ENCODE data around the gene ARIH2. TPM values are rescaled to one million over a fixed set of nuclear protein-coding genes. Genes with fewer than 3 reads are reported as not detected.

Gene ARIH2
- total RNA-seq, 1 donor from 2014 or later = 69.0 TPM

Other genes starting within 250 kb of the ARIH2 start
- gene NCKIPSD, start 232.9 kb upstream of the ARIH2 start, total RNA-seq = 4.2 and 5.2 TPM in 2 replicates
- gene IP6K2, start 201.6 kb upstream of the ARIH2 start, total RNA-seq = 29.0 and 39.3 TPM in 2 replicates
- 22.9 and 26.6 TPM in 2 replicates for gene PRKAR2A, start 71.0 kb upstream of the ARIH2 start, total RNA-seq
- gene SLC25A20, start 20.0 kb upstream of the ARIH2 start, total RNA-seq = 15.3 and 25.2 TPM in 2 replicates
- 1.6 and 5.7 TPM in 2 replicates for gene P4HTM, start 71.4 kb downstream of the ARIH2 start, total RNA-seq
- gene WDR6, start 88.5 kb downstream of the ARIH2 start, total RNA-seq = 61.5 and 99.6 TPM in 2 replicates
- gene DALRD3, start 99.7 kb downstream of the ARIH2 start, total RNA-seq = 29.4 and 30.6 TPM in 2 replicates
- 57.1 and 76.4 TPM in 2 replicates for gene NDUFAF3, start 103.3 kb downstream of the ARIH2 start, total RNA-seq
- 130 and 331 TPM in 2 replicates for gene IMPDH2, start 110.6 kb downstream of the ARIH2 start, total RNA-seq
- 52.3 and 56.0 TPM in 2 replicates for gene QRICH1, start 175.2 kb downstream of the ARIH2 start, total RNA-seq
- 325 and 387 TPM in 2 replicates for gene QARS1, start 185.9 kb downstream of the ARIH2 start, total RNA-seq
- 21.6 and 36.9 TPM in 2 replicates for gene USP19, start 202.0 kb downstream of the ARIH2 start, total RNA-seq
- 580 and 1,189 TPM in 2 replicates for gene LAMB2, start 214.2 kb downstream of the ARIH2 start, total RNA-seq
- gene CCDC71, start 247.5 kb downstream of the ARIH2 start, total RNA-seq = 10.7 and 20.2 TPM in 2 replicates